K562 (cell line): Measurements from ENCODE around the gene CFAP141. TPM values are rescaled to one million over a fixed set of nuclear protein-coding genes. Genes with fewer than 3 reads are reported as not detected.

Experiments used
- ATAC-seq: fragments of 200-7000 bp; cut with Tn5 transposase; 3 replicates; pipeline ENCODE4 v1.9.1; 2020; ENCODE audit warnings: moderate library complexity
- BruUV-seq: library from RNA; stranded (reverse); fragments of 400-500 nt; replicated peaks from 2 replicates; lab custom pipeline; 2021; lab: Mats Ljungman, UMichigan
- CTCF ChIA-PET: fragments of 300-600 bp; formaldehyde crosslinking; extraction: SDS; loops from one replicate; lab custom pipeline; 2021; ENCODE audit warnings: low intra/inter-chr PET ratio; lab: Yijun Ruan, JAX
- POLR2A ChIA-PET: fragments of 300-600, 350-650 bp; sonication (Branson Sonifier 250); formaldehyde crosslinking; extraction: SDS; loops from one replicate; lab custom pipeline; 2021; ENCODE audit warnings: antibody characterized with exemption, inconsistent platforms; lab: Yijun Ruan, JAX
- DNase-seq, 4 experiments: peaks; one replicate each; pipeline versions ENCODE4 v3.0.0 to v3.0.0-alpha.2; 2011 to 2018; ENCODE audit warnings: low spot score in 3 of 4, mixed read lengths in 3 of 4; ENCODE audit errors: extremely low read depth in 1 of 4
- FAIRE-seq: peaks from 2 replicates; lab custom pipeline; 2011; peaks lifted over from hg19 to GRCh38; lab: Jason Lieb, UNC
- H2AFZ ChIP-seq: 2 replicates; pipeline ENCODE4 v1.6.0; 2011; ENCODE audit warnings: low read depth, low read length, control low read depth, inconsistent platforms
- H3K27ac ChIP-seq: fragments of 200-600 bp; 3 replicates; pipeline ENCODE4 v1.8.0; 2011; ENCODE audit warnings: low read depth, mild to moderate bottlenecking, control low read depth, inconsistent platforms, low read length, moderate library complexity, mixed read lengths; ENCODE audit errors: extremely low read depth
- H3K27me3 ChIP-seq, 2 experiments: fragments of 300-600 bp in 1 of 2; 2 replicates in 1 of 2; 3 replicates in 1 of 2; pipeline versions ENCODE4 v1.6.0 to v1.8.0; 2011; ENCODE audit warnings: inconsistent platforms in 2 of 2, low read length in 2 of 2, mild to moderate bottlenecking in 1 of 2, mixed read lengths in 1 of 2, moderate library complexity in 1 of 2; ENCODE audit not compliant: control insufficient read depth in 2 of 2, insufficient read depth in 2 of 2
- H3K36me3 ChIP-seq: fragments of 300-600 bp; 3 replicates; pipeline ENCODE4 v1.8.0; 2011; ENCODE audit warnings: mild to moderate bottlenecking, low read length, inconsistent platforms; ENCODE audit not compliant: control insufficient read depth, insufficient read depth
- H3K4me1 ChIP-seq, 2 experiments: fragments of 200-600 bp in 1 of 2; replicated peaks in 1 of 2; 2 replicates in 1 of 2; 3 replicates in 1 of 2; pipeline versions ENCODE4 v1.5.1 to v1.8.0; 2011; ENCODE audit warnings: inconsistent platforms in 2 of 2, low read length in 2 of 2, mild to moderate bottlenecking in 1 of 2, mixed read lengths in 1 of 2, moderate library complexity in 1 of 2; ENCODE audit not compliant: control insufficient read depth in 2 of 2, insufficient read depth in 2 of 2
- H3K4me2 ChIP-seq: 2 replicates; pipeline ENCODE4 v1.6.1; 2011; ENCODE audit warnings: low read length, control low read depth, inconsistent platforms, mixed read lengths; ENCODE audit not compliant: insufficient read depth
- H3K4me3 ChIP-seq: fragments of 200-600 bp; sonication (generic), shearing (Covaris generic); 2 replicates; pipeline ENCODE4 v1.5.1; 2016; ENCODE audit warnings: control low read depth, inconsistent platforms
- H3K79me2 ChIP-seq: fragments of 200-600 bp; 3 replicates; pipeline ENCODE4 v1.8.0; 2011; ENCODE audit warnings: low read length, inconsistent platforms; ENCODE audit not compliant: control insufficient read depth, insufficient read depth
- H3K9ac ChIP-seq, 2 experiments: 2 replicates each; pipeline versions ENCODE4 v1.6.0 to v1.6.1; 2011; ENCODE audit warnings: low read depth in 2 of 2, low read length in 2 of 2, control low read depth in 1 of 2, inconsistent platforms in 1 of 2, mild to moderate bottlenecking in 1 of 2, mixed read lengths in 1 of 2; ENCODE audit not compliant: insufficient read depth in 1 of 2
- H3K9me1 ChIP-seq: one replicate; pipeline ENCODE4 v1.6.0; 2011; ENCODE audit warnings: inconsistent platforms, mild to moderate bottlenecking, low read length, moderate library complexity; ENCODE audit not compliant: control insufficient read depth, insufficient read depth
- H3K9me3 ChIP-seq: replicated peaks from 2 replicates; pipeline ENCODE4 v1.5.1; 2011; ENCODE audit warnings: low read depth, low read length, inconsistent platforms; ENCODE audit not compliant: control insufficient read depth, insufficient read depth
- H4K20me1 ChIP-seq: replicated peaks from 2 replicates; pipeline ENCODE4 v1.6.1; 2011; ENCODE audit warnings: low read length, inconsistent platforms, mixed read lengths; ENCODE audit not compliant: control insufficient read depth, insufficient read depth
- CTCF ChIP-seq, 3 experiments: IDR thresholded peaks in 2 of 3; conservative IDR thresholded peaks in 1 of 3; 2 replicates each; pipeline ENCODE4 v1.5.1; 2011 to 2012; ENCODE audit warnings: low read length in 3 of 3, mild to moderate bottlenecking in 3 of 3, control low read depth in 2 of 3, improper control_type of control experiment in 1 of 3, inconsistent platforms in 1 of 3, low read depth in 1 of 3, mixed read lengths in 1 of 3, moderate library complexity in 1 of 3; ENCODE audit not compliant: insufficient read depth in 2 of 3
- MAZ ChIP-seq, 2 experiments: fragments of 450-650 bp in 1 of 2; sonication (generic) in 1 of 2; formaldehyde crosslinking; IDR thresholded peaks in 1 of 2; conservative IDR thresholded peaks in 1 of 2; 2 replicates each; pipeline versions ENCODE4 v1.4.0 to v1.5.0; 2020; ENCODE audit warnings: mild to moderate bottlenecking in 1 of 2, missing genetic modification reagents in 1 of 2
- MTA1 ChIP-seq: fragments of 450-650 bp; IDR thresholded peaks from 2 replicates; pipeline ENCODE4 v1.6.1; 2017; ENCODE audit warnings: borderline replicate concordance
- SMAD2 ChIP-seq: fragments of 150-350 bp; IDR thresholded peaks from 2 replicates; pipeline ENCODE4 v1.6.1; 2014; ENCODE audit warnings: low read depth, mild to moderate bottlenecking, low read length
- STAG1 ChIP-seq: sonication (generic); formaldehyde crosslinking; IDR thresholded peaks from 2 replicates; pipeline ENCODE4 v1.5.0; 2020; ENCODE audit warnings: missing genetic modification reagents, borderline replicate concordance
- TFAP4 ChIP-seq: sonication (generic); formaldehyde crosslinking; IDR thresholded peaks from 2 replicates; pipeline ENCODE4 v1.8.0; 2022; ENCODE audit warnings: missing genetic modification reagents, mild to moderate bottlenecking, moderate library complexity, borderline replicate concordance
- ZBTB17 ChIP-seq: fragments of 450-650 bp; formaldehyde crosslinking; IDR thresholded peaks from 2 replicates; pipeline ENCODE4 v1.4.0; 2020; ENCODE audit warnings: mild to moderate bottlenecking
- ZC3H4 ChIP-seq: sonication (generic); formaldehyde crosslinking; IDR thresholded peaks from 2 replicates; pipeline ENCODE4 v1.9.0; 2021; ENCODE audit warnings: missing genetic modification reagents, borderline replicate concordance
- ZFP36 ChIP-seq: fragments of 150-350 bp; IDR thresholded peaks from 2 replicates; pipeline ENCODE4 v1.6.1; 2018; ENCODE audit warnings: low read length, low read depth; ENCODE audit not compliant: partially characterized antibody
- ZNF586 ChIP-seq: fragments of 450-650 bp; formaldehyde crosslinking; conservative IDR thresholded peaks from 2 replicates; pipeline ENCODE4 v1.4.0; 2020; ENCODE audit warnings: mild to moderate bottlenecking, moderate library complexity
- WGBS: fragments of 100-300 bp; shearing (Covaris generic); methylation state at CpG from one replicate; pipeline ENCODE4 v1.1.6; 2016; ENCODE audit warnings: low coverage, mixed read lengths; ENCODE audit not compliant: insufficient coverage; ENCODE audit errors: missing lambda C conversion rate; 5-methylcytosine and 5-hydroxymethylcytosine counted together
- in situ Hi-C: fragments of 300-500 bp; cut with MboI; formaldehyde crosslinking; loops from 4 replicates; pipeline ENCODE4 v1.15.0; 2018; ENCODE audit warnings: inconsistent platforms, mixed read lengths
- intact Hi-C: fragments of 100-400 bp; cut with micrococcal nuclease; formaldehyde crosslinking; loops from 2 replicates; pipeline ENCODE4 v1.14.2; 2022
- polyA plus RNA-seq, 8 experiments: library from polyadenylated mRNA; depleted of rRNA in 4 of 8; stranded (reverse) in 5 of 8; unstranded in 3 of 8; fragments of >200 nt; fragmentation: Nextera tagmentation in 2 of 8; fragmentation: Illumina TruSeq in 1 of 8; extraction: Ambion mirVana in 2 of 8; extraction: Trizol in 1 of 8; gene quantifications; 2 replicates each; pipeline versions ENCODE4 v1.2.1 to v1.2.3, GENCODE V29; 2011 to 2014; ENCODE audit warnings: inconsistent platforms in 1 of 8, missing spikeins in 1 of 8
- total RNA-seq, 7 experiments: library from RNA; depleted of rRNA in 6 of 7; stranded (reverse); fragments of >200 nt in 6 of 7; fragmentation: Illumina TruSeq in 2 of 7; extraction: Trizol in 2 of 7; gene quantifications; 2 replicates each; pipeline versions ENCODE4 v1.2.1 to v1.2.3, GENCODE V29; 2011 to 2021; ENCODE audit warnings: low replicate concordance in 1 of 7

The CFAP141 gene
- total and polyA plus RNA-seq, 9 of the 15 experiments (the other 6 are each of a cell fraction or from before 2014, with no cell fraction given) = not detected

- TF ChIP-seq CTCF (IDR thresholded peaks at IDR 0.05 in 2 of 3, conservative IDR thresholded peaks at IDR 0.05 in 1 of 3; ENCODE audit: insufficient read depth in 2 of 3, low read depth in 1 of 3, low read length in 3 of 3) (no peak), ZFP36 (no peak), SMAD2 (no peak), TFAP4 (no peak), STAG1 (CRISPR knock-in tag) (no peak), ZBTB17 (CRISPR knock-in tag) (no peak)
Observed at GRCh38 chr1:154176337-154176736, 29.8 kb downstream of the CFAP141 start (continued).

- peaks cover 31% of the 10 kb centered on the region for H4K20me1 ChIP-seq
- intact Hi-C loops = no loop called here
- peaks cover 67% of the 10 kb centered on the region for H3K79me2 ChIP-seq
Observed at GRCh38 chr1:154174654-154175053, 31.5 kb downstream of the CFAP141 start.

More at GRCh38 chr1:154174654-154175053, 31.5 kb downstream of the CFAP141 start:
- in situ Hi-C loops = no loop called here
- Histone ChIP-seq H3K4me3 (no peak overlapping the region), H3K9me1 (no peaks in the 10 kb centered on the region), H3K9ac (no peak overlapping the region), H2AFZ (no peak overlapping the region), H3K9me3 (no peaks in the 10 kb centered on the region; the same call in 1 of the 2 replicates), H3K27me3 (no peaks in the 10 kb centered on the region), H3K36me3 (peaks cover 91% of the 10 kb centered on the region), H3K27ac (no peak overlapping the region), H3K4me1 (peaks cover 13 to 26% of the 10 kb centered on the region in 2 experiments; a peak in 4 of 5 replicates), H3K4me2 (no peak overlapping the region)
- WGBS = 94% methylated on average over 4 of the region's 4 CpGs
- CTCF ChIA-PET = no interaction called here
- no peak for ATAC-seq
- TF ChIP-seq MTA1 (no peak), ZC3H4 (no peak), ZNF586 (no peak), ZFP36 (no peak), MAZ (CRISPR knock-in tag; conservative IDR thresholded peaks at IDR 0.05 in 1 of 2, IDR thresholded peaks at IDR 0.05 in 1 of 2) (no peak)
- no TSS peak for BruUV-seq
- POLR2A ChIA-PET = interaction anchor here (1.0 to 1.4 kb wide), 2 partner anchors 10 to 110 kb away, joined by 3 read pairs; no protein-coding TSS in a partner anchor
- FAIRE-seq = no peak
- no peak for DNase-seq
